Head of caudate nucleus (tissue), 42 donors: ENCODE measurements around the gene SLC2A10.

Experiments used
- DNase-seq, 42 donors: peaks; one replicate each; pipeline versions ENCODE4 v3.0.0 to v3.0.0-alpha.2; 2020 to 2021; ENCODE audit warnings: mixed read lengths in 7 of 42
- intact Hi-C: fragments of 100-400 bp; cut with DNase I; formaldehyde crosslinking; loops from one replicate; pipeline ENCODE4 v1.15.0; 2022

SLC2A10 gene

GRCh38 chr20:46779831-46780230 lies 70.4 kb downstream of the SLC2A10 start:
- intact Hi-C loops: no loop called here

DNA sequence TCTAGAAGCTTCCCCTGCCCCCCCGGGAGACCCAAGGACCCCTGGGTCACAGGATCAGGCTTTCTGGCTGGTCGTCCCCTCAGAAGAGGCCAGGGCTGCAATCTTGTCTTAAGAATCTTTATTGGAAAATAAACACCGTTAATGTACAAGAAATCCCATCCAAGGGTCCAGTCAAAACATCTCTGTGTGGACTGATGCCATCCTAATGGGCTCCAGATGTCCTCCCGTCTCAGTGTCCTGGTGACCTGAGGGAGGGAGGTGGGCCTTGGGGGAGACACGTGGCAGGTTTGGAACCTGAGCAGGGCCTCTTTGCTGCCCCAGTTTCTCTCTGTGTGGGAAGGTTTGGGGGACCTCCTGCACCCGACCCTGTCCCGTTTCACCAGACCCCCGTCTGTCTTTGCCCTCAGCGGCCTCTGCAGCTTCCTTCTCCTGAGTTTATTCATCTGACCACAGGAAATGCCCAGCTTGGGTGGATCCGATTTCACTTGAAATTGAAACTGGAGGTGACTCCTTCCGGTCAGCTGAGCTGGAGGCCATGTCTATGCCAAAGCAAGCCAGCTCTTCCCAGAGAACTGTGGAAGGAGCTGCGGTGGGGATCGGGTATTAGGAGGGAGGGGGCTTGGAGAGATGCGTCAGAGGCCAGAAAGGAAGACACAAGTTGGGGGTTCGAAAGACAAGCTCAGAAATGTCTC lies 75.1 kb downstream of the SLC2A10 start:
- intact Hi-C loops: no loop called here
- DNase-seq: no peak

More at GRCh38 chr20:46779831-46780230, 70.4 kb downstream of the SLC2A10 start:
- no peak for DNase-seq
